Measurements from ENCODE around the gene CAD.

CAD gene

DNA sequence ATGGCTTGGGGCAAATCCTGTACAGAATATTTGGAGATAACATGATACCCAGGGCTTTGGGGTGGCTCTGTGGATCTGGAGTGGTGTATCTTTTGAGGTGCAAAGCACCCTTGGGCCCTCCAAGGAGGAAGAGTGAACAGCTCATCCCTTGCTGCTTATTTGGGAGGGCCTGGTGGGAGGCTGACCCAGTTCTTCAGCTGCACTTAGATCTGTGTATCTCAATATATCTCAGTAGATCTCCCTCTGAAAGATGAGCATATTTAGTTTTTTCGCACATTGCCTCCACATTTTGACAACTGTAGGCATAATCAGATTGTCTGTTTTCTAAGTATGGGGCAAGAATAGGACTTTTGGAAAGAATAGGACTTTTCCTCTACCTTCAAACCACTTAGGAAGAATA lies 67.8 kb downstream of the CAD start:
- DNase-seq = no peak

DNA sequence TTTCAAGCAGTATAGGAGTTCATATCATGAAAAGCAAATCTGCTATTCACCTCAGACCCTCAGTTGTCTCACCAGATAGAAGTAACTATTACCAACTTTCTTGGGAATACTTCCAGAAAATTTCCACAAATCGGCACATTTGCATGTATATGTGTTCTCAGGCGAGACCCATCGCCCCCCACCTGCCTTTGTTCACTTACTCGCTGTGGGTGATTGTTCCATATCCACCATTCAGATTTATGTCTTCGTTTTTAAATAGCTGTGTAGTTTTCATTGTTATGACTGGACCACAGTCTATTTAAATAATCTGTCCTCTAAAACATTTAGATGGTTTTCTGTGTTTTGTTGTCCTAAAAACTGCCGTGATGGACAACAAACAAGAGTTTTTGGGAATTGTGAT lies 68.3 kb downstream of the CAD start:
- DNase-seq = no peak

DNA sequence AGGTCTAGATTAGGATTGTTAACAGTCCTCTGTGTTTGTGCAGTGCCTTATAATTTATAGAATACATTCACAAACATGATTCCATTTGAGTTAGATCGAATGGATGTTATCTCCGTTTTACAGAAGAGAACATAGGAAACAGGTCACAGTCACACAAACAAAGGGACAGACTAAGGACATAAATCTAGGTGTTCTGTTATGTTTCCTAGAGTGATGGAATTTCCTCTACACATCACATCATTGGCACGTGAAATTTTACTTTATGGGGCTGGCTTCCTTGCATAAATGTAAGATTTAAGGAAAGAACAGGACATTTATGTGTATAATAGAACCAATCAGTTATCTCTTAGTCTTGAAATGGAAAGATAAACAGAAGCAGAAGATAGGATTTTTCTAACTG lies 71.4 kb downstream of the CAD start:
- no peak for DNase-seq

DNA sequence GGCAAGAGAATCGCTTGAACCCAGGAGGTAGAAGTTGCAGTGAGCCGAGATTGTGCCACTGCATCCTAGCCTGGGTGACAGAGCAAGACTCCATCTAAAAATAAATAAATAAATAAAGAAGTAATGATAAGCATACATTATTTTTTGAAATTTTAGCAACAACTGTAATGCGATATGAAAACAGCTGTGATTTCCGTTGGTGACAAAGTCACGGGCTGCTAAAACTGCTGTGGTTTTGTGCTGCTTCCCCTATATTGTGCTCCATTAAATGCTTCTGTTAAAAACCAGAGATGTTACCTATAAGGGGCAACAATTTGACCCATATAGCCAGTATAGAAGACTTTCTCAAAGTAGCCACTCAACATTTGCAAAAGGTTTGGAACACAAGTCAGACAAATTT lies 73.4 kb downstream of the CAD start:
- DNase-seq = no peak

DNA sequence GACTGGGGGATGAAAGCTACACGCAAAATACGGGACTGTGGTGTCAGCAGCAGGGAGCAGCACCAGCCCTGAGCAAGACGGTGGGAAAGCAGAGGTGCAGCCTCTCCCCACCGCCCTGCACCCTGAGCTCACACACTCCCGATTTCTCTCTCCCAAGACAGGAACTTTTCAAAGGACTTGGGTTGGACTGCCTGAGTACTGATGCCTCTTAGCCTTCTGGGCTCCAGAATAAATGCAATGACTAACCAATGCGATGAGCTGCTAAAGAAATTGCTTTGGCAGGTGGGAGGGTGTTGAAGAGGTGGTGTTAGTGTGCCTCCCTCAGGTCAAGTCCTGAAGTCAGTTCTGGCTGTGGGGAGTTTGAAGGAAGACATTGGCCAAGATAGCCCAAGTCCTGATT lies 74.7 kb downstream of the CAD start:
- DNase-seq = no peak
